Dermis microvascular lymphatic vessel endothelial cell (primary cell): Measurements from ENCODE around the gene ANXA2. TPM values are rescaled to one million over a fixed set of nuclear protein-coding genes. Genes with fewer than 3 reads are reported as not detected.
"Not testable (repeated sequence)": the region's sequence is repeated elsewhere in the genome, so short reads cannot be mapped to it uniquely, and the experiment has no call there.

Experiments
- DNase-seq, 2 donors: peaks; one replicate each; pipeline versions ENCODE4 v3.0.0 to v3.0.0-alpha.2; 2010; ENCODE audit warnings: low read depth in 2 of 2
- total RNA-seq: library from RNA; depleted of rRNA; stranded (reverse); fragments of >200 nt; gene quantifications from 2 replicates; pipeline ENCODE4 v1.2.1, GENCODE V29; 2014

The ANXA2 gene
- 3,929 and 5,034 TPM in 2 replicates for total RNA-seq

DNA sequence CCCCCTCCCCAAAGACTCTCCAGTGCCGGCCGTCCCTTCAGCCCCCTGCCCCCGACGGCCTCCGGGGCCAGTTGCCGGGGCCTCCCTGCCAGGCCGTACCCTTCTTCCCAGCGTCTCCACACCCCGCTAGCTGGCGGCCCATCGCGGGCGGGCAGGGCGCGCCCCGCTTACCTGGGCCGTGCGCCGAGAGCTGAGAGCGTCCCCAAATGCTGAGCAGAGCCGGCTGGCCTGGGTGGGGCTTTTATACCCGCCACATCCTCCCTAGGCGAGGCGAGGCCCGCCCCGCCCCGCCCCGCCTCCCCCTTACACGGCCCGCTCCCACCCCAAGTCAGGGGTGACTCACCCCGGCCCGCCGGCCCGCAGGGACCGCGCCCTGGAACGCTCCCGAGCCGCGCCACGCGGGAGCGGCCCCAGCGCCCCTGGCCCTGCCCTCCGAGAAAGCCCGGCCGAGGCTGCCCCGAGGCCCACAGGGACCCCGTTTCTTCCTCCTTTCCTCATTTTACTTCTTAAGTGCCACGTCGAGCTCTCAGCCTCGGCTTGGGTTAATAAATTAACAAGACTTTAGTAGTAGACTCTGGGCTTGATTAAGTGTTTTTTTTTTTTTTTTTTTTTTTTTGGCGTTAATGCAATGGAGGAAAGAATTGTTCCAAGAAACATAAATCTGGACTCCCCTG is at the start of gene ANXA2:
Gene ANXA2, minus strand, starts transcription at position 215 of the 674 bp plus-strand sequence. CDS start 11,911 bp downstream, outside the sequence.
- DNase-seq: peak; percentile 49 to 87

DNA sequence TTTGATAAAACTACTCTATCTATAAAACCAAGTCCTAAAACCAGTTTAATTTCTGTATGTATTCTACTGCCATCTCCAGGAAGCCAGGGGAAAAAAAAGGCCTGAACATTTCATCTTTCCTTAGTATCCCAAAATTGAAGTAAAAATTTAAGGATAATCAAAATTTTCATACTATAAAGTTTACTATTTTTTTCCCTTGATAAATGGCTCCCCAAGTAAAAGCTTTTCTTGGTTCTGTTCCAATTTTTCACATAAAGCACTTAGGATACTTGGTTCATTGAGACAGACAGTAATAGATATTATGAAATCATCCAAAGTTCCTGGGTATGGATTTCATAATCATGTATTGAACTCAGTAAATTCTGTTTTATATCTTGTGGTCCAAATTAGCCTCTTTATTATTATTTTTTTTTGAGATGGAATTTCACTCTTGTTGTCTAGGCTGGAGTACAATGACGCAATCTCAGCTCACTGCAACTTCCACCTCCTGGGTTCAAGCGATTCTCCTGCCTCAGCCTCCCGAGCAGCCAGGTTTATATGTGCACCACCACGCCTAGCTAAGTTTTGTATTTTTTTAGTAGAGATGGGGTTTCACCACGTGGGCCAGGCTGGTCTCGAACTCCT is 46.6 kb upstream of the ANXA2 start:
- DNase-seq: peak; percentile 33 to 43

- DNase-seq: no peak
Measured at GRCh38 chr15:60442763-60443162, 45.0 kb upstream of the ANXA2 start.

DNA sequence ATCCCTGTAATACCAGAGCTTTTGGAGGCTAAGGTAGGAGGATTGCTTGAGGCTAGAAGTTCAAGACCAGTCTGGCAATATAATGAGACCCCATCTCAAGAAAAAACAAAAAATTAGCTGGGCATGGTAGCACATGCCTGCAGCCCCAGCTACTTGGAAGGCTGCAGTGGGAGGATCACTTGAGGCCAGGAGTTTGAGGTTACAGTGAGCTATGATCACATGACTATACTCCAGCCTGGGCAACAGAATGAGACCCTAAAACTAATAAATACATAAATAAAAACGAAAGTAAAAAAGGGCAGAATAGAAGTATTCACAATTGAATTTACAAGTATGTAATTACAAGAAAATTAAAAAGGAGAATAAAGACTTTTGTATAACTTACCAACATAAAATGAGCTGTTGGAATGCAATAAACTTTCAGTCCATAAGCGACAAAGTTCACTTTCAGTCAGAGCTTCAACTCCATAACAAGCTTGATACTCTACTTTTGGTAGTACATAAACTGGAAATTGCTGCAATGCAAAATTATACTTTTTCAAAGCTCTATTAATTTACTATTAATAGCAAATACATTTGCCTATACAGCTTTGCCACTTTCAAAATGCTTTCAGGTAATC is 44.4 kb upstream of the ANXA2 start:
- no peak for DNase-seq

DNA sequence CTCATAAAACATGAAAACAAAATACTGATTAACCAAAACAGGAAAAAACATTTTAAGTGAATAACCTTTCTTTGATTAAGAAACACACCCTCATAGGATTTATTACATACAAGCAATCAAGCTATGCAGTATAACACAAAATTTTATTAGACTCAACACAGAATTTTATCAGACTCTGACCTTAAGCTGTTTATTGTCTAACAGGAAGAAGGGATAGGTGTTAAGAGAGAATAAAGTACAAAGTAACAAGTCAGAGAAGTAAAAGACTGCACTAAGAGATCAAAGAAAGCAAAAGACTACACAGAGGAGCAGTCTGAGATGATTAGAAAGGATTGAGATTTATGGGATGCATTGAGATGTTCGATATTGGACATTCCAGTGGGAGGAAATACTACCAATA is 43.5 kb upstream of the ANXA2 start:
- no peak for DNase-seq

GRCh38 chr15:60438646-60439045 is 40.9 kb upstream of the ANXA2 start:
- DNase-seq: no peak

GRCh38 chr15:60428935-60429334 is 31.1 kb upstream of the ANXA2 start:
- no peak for DNase-seq

GRCh38 chr15:60426870-60427508 is 29.2 kb upstream of the ANXA2 start:
- peak in 1 of 2 donors; percentile 45 for DNase-seq

DNA sequence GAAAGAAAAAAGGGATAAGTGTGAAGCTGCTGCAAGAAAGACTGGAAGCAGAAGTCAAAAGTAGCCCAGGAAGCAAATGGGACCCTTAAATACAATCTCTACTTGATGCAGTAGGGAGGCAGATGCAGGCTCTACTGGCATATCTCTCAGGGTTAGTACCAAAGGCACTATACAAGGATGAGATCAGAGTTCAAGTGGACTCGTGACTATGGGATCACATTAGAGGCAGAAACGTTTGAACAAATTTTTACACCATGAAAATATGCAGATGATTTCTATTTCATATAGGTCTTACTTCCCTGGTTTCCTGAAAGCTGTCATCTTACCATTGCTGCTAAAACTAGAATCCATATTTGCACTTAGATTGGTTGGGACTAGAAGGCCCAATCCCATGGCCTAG is 27.7 kb upstream of the ANXA2 start:
- no peak for DNase-seq

- DNase-seq: no peak
Measured at GRCh38 chr15:60424006-60424405, 26.2 kb upstream of the ANXA2 start.

DNA sequence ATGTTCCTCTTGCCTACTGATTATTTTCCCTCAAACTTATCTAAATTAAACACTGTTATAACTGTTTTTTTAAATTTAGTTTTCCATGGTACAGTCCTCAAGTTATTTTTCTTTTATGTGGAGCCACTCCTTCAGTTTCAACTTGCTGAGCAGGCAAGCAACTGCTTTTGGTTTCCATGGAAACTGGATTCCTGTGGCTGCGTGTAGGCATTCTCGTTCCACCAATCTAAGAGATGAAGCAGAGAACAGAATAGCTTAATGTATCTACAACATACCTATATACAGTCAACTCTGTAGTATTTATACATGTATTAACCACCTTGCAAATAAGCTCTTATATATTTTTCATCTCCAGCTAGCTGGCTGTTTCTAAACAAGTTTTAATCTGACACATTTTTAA is 25.8 kb upstream of the ANXA2 start:
- DNase-seq: peak; percentile 45 to 71

- peak in 1 of 2 donors; percentile 66 for DNase-seq
Measured at GRCh38 chr15:60421544-60421943, 23.8 kb upstream of the ANXA2 start.

GRCh38 chr15:60420203-60420716 is 22.5 kb upstream of the ANXA2 start:
- DNase-seq: no peak

GRCh38 chr15:60419753-60420152 is 22.0 kb upstream of the ANXA2 start:
- DNase-seq: no peak

GRCh38 chr15:60418096-60418495 is 20.3 kb upstream of the ANXA2 start:
- no peak for DNase-seq

DNA sequence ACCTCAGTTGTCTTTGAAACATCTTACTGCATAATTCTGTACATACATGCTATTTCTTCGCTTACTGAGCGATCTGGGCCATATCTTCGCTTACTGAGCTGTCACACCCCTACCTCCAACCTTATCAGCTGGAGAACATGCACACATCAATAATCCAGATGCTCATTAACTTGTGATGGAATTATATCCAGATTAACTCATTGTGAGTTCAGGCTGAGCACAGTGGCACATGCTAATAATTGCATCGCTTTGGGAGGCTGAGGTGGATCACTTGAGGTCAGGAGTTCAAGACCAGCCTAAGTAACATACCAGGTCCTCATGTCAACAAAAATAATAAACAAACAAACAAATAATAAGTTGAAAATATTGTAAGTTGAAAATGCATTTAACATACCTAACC is 19.3 kb upstream of the ANXA2 start:
- DNase-seq: no peak

- no peak for DNase-seq
Measured at GRCh38 chr15:60416484-60416883, 18.7 kb upstream of the ANXA2 start.

DNA sequence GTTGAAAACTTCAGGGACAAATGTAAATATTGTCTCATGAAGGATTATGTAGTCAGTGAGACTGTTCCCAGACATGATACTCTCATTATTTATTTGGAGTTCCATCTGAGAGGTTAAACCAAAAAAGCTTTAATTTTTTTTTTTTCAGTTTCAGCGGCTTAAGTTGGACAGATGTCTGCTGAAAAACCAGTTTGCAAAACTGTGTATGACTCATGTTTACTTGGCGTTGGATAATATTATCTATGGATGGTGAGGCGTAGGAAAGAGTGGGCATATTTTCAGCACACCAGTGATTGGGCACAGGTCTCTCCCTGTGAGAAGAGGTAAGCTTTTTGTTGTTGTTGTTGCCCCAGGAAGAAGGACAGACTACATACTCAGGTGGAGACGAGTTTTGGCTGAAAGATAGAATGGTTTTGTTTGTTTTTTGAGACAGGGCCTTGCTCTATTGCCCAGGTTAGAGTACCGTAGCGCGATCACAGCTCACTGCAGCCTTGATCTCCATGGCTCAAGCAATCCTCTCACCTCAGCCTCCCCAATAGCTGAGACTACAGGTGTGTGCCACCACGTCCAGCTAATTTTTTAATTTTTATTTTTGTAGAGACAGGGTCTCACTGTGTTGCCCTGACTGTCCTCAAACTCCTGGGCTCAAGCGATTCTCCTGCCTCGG is 16.4 kb upstream of the ANXA2 start:
- DNase-seq: no peak

- no peak for DNase-seq
Measured at GRCh38 chr15:60413231-60413824, 15.5 kb upstream of the ANXA2 start.

DNA sequence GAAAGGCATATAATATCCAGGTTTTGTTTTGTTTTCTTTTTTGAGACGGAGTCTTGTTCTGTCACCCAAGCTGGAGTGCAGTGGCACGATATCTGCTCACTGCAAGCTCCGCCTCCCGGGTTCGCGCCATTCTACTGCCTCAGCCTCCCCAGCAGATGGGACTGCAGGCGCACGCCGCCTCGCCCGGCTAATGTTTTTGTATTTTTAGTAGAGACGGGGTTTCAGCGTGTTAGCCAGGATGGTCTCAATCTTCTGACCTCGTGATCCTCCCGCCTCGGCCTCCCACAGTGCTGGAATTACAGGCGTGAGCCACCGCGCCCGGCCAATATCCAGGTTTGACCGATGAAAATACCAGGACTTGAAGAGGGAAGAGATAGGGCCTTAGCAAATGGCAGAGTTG is 15.0 kb upstream of the ANXA2 start:
- DNase-seq: not testable (repeated sequence)

DNA sequence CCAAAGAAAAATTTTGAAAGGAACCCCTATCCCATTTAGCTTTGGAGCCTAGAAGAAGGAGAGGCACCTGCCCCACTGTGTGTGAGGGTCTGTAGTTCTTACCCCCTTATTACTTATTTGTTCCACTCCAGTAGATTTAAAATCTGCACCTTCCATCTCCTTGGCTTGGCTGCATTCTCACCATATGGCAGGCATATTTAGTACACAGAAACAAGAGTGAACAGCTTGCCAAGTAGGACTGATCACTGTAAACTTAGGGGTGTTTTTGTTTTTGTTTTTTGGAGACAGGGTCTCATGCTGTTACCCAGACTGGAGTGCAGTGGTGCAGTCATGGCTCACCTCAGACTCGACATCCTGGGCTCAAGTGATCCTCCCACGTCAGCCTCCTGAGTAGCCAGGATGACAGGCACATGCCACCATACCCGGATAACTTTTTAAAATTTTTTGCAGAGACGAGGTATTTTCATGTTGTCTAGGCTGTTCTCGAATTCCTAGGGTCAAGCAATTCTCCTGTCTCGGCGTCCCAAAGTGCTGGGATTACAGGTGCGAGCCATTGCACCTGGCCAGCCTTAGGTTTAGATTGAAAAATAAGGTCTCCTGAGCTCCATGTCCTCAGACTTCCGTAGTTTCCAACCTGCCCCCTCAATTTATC is 14.1 kb upstream of the ANXA2 start:
- no peak for DNase-seq
